ENCODE data around the gene PDGFB. TPM values are rescaled to one million over a fixed set of nuclear protein-coding genes. Genes with fewer than 3 reads are reported as not detected.

PDGFB gene
- total RNA-seq, 1 experiment from 2014 or later, result 78.0 TPM

- DNase-seq (ENCODE audit: low read depth, low spot score), result no peak
- TF ChIP-seq REST (IDR thresholded peaks at IDR 0.05; ENCODE audit: insufficient read depth in 1 of 2, low read depth in 2 of 2, low read length in 1 of 2), result no peak
- TF ChIP-seq SIN3A (IDR thresholded peaks at IDR 0.05; ENCODE audit: borderline replicate concordance, insufficient read depth, low read depth, low read length), result no peak
- no peak for TF ChIP-seq TCF7L2 (IDR thresholded peaks at IDR 0.05; ENCODE audit: low read depth, low read length)
- no peak for TF ChIP-seq CTCF (IDR thresholded peaks at IDR 0.05)
- TF ChIP-seq POLR2AphosphoS5 (IDR thresholded peaks at IDR 0.05; ENCODE audit: low read depth, low read length), result no peak
- Histone ChIP-seq H3K27me3 (ENCODE audit: control insufficient read depth, insufficient read depth, low read length) (no peaks in the 10 kb centered on the region), H3K36me3 (ENCODE audit: control insufficient read depth, insufficient read depth, low read length) (no peaks in the 10 kb centered on the region), H3K9me3 (ENCODE audit: control insufficient read depth, insufficient read depth, low read depth, low read length) (no peaks in the 10 kb centered on the region), H3K4me3 (ENCODE audit: low read depth in 2 of 2, low read length in 2 of 2) (peak overlapping the region in 1 of 2 experiments; percentile 24; a peak in 2 of 4 replicates), H3K4me1 (ENCODE audit: control insufficient read depth, insufficient read depth, low read length) (peaks cover 70% of the 10 kb centered on the region), H3K27ac (ENCODE audit: low read length) (peak overlapping the region; percentile 80)
- intact Hi-C loops (cut with micrococcal nuclease; ENCODE audit: unreplicated experiment), result no loop called here
- POLR2A ChIA-PET, result no interaction called here
- CTCF ChIA-PET, result no interaction called here
- in situ Hi-C loops (cut with HindIII; ENCODE audit: low pct_unique_long_range_greater_than_20kb, low sequenced_read_pairs), result no loop called here
- ATAC-seq, result peak; percentile 1; the same call in 1 of the 2 replicates
- no TSS peak for BruUV-seq (replicated peaks)
These were observed 8.0 kb upstream of the PDGFB start for GRCh38 chr22:39252461-39253434.

GRCh38 chr22:39251762-39252460 lies 7.1 kb upstream of the PDGFB start:
- no peaks in the 10 kb centered on the region for H3K27me3 ChIP-seq (ENCODE audit: control insufficient read depth, insufficient read depth, low read length)
- peak overlapping the region; percentile 80 for H3K27ac ChIP-seq (ENCODE audit: low read length)
- peak; percentile 44 for ATAC-seq
- ChIA-PET CTCF (interaction anchor here (2.0 kb wide), 1 partner anchor 55 kb away, joined by 5 read pairs; no protein-coding TSS in a partner anchor), POLR2A (no interaction called here)
- BruUV-seq (replicated peaks), result no TSS peak
- H3K4me1 ChIP-seq (ENCODE audit: control insufficient read depth, insufficient read depth, low read length), result peaks cover 63% of the 10 kb centered on the region
- no peak for DNase-seq (ENCODE audit: low read depth, low spot score)
- peak overlapping the region in 1 of 2 experiments; percentile 18; a peak in 2 of 4 replicates for H3K4me3 ChIP-seq (ENCODE audit: low read depth in 2 of 2, low read length in 2 of 2)
- 0 out of 2 replicates have a peak, but pooled peaks have one; percentile 25 for TF ChIP-seq POLR2AphosphoS5 (IDR thresholded peaks at IDR 0.05; ENCODE audit: low read depth, low read length)
- TF ChIP-seq SIN3A (IDR thresholded peaks at IDR 0.05; ENCODE audit: borderline replicate concordance, insufficient read depth, low read depth, low read length), result no peak
- TF ChIP-seq CTCF (IDR thresholded peaks at IDR 0.05), result no peak
- in situ Hi-C loops (cut with HindIII; ENCODE audit: low pct_unique_long_range_greater_than_20kb, low sequenced_read_pairs), result no loop called here
- intact Hi-C loops (cut with micrococcal nuclease; ENCODE audit: unreplicated experiment), result loop anchor here (2.0 kb wide), 1 partner anchor 59 kb away; no protein-coding TSS in a partner anchor
- H3K9me3 ChIP-seq (ENCODE audit: control insufficient read depth, insufficient read depth, low read depth, low read length), result no peaks in the 10 kb centered on the region
- no peaks in the 10 kb centered on the region for H3K36me3 ChIP-seq (ENCODE audit: control insufficient read depth, insufficient read depth, low read length)
